ENCODE results near the gene SH3BP4.

The SH3BP4 gene

GRCh38 chr2:234951664-234952269 lies at the start of gene SH3BP4:
TSS of gene SH3BP4 (plus strand) at chr2:234952017. CDS start at chr2:235035003, 82,986 bp downstream.
- DNase-seq, result peak in 53 of 56 donors; percentile 20 to 91 (median 74)

GRCh38 chr2:234904785-234905184 lies 47.0 kb upstream of the SH3BP4 start:
- no peak for DNase-seq

GRCh38 chr2:234905547-234906265 lies 46.1 kb upstream of the SH3BP4 start:
- no peak for DNase-seq

GRCh38 chr2:234910186-234910679 lies 41.6 kb upstream of the SH3BP4 start:
- DNase-seq, result no peak

GRCh38 chr2:234911271-234911670 lies 40.5 kb upstream of the SH3BP4 start:
- DNase-seq, result no peak

GRCh38 chr2:234912437-234912836 lies 39.4 kb upstream of the SH3BP4 start:
- DNase-seq, result no peak

- DNase-seq, result peak in 1 of 56 donors; percentile 20
Measured at GRCh38 chr2:234913208-234913626, 38.6 kb upstream of the SH3BP4 start.

- peak in 37 of 56 donors; percentile 3 to 79 (median 42) for DNase-seq
Measured at GRCh38 chr2:234914371-234915154, 37.3 kb upstream of the SH3BP4 start.

GRCh38 chr2:234916674-234917073 lies 35.1 kb upstream of the SH3BP4 start:
- DNase-seq, result no peak

- no peak for DNase-seq
Measured at GRCh38 chr2:234917211-234917975, 34.4 kb upstream of the SH3BP4 start.

GRCh38 chr2:234919711-234920110 lies 32.1 kb upstream of the SH3BP4 start:
- DNase-seq, result no peak

GRCh38 chr2:234920836-234921235 lies 31.0 kb upstream of the SH3BP4 start:
- DNase-seq, result no peak

- no peak for DNase-seq
Measured at GRCh38 chr2:234929002-234929401, 22.8 kb upstream of the SH3BP4 start.

- no peak for DNase-seq
Measured at GRCh38 chr2:234930397-234930796, 21.4 kb upstream of the SH3BP4 start.

- DNase-seq, result no peak
Measured at GRCh38 chr2:234931371-234931770, 20.4 kb upstream of the SH3BP4 start.

- DNase-seq, result no peak
Measured at GRCh38 chr2:234932591-234933168, 19.1 kb upstream of the SH3BP4 start.

GRCh38 chr2:234935311-234935710 lies 16.5 kb upstream of the SH3BP4 start:
- no peak for DNase-seq

GRCh38 chr2:234939576-234939975 lies 12.2 kb upstream of the SH3BP4 start:
- DNase-seq, result no peak

GRCh38 chr2:234939996-234940395 lies 11.8 kb upstream of the SH3BP4 start:
- DNase-seq, result no peak

- DNase-seq, result no peak
Measured at GRCh38 chr2:234940527-234940926, 11.3 kb upstream of the SH3BP4 start.

- no peak for DNase-seq
Measured at GRCh38 chr2:234945339-234945873, 6.4 kb upstream of the SH3BP4 start.

Measured in amygdala (tissue), 56 donors.